HepG2 (cell line): ENCODE measurements around the gene FAM3A. TPM values are rescaled to one million over a fixed set of nuclear protein-coding genes. Genes with fewer than 3 reads are reported as not detected.

Experiments used
- ATAC-seq: fragments of 200-7000 bp; cut with Tn5 transposase; 3 replicates; pipeline ENCODE4 v1.9.1; 2020; ENCODE audit warnings: mild to moderate bottlenecking, moderate library complexity
- BruUV-seq: library from RNA; stranded (reverse); fragments of 400-500 nt; replicated peaks from 2 replicates; lab custom pipeline; 2021; lab: Mats Ljungman, UMichigan
- CTCF ChIA-PET: fragments of 300-600 bp; formaldehyde crosslinking; extraction: SDS; loops from one replicate; lab custom pipeline; 2021; ENCODE audit warnings: low total read pairs, inconsistent platforms, low intra/inter-chr PET ratio; lab: Yijun Ruan, JAX
- POLR2A ChIA-PET: fragments of 350-600 bp; sonication (Branson Sonifier 250); formaldehyde crosslinking; loops from one replicate; lab custom pipeline; 2020; ENCODE audit warnings: antibody characterized with exemption, inconsistent platforms; lab: Yijun Ruan, JAX
- DNase-seq: peaks from one replicate; pipeline ENCODE4 v3.0.0-alpha.2; 2015; ENCODE audit warnings: low spot score
- FAIRE-seq: peaks from 3 replicates; lab custom pipeline; 2011; peaks lifted over from hg19 to GRCh38; lab: Jason Lieb, UNC
- H2AFZ ChIP-seq: one replicate; pipeline ENCODE4 v1.6.1; 2011; ENCODE audit warnings: low read length, inconsistent platforms
- H3K27ac ChIP-seq: fragments of 300-600 bp; 3 replicates; pipeline ENCODE4 v1.8.0; 2011; ENCODE audit warnings: mixed run types, mild to moderate bottlenecking, mixed read lengths, low read length, inconsistent platforms; ENCODE audit not compliant: insufficient read depth; ENCODE audit errors: extremely low read length
- H3K27me3 ChIP-seq, 2 experiments: fragments of 200-600 bp in 1 of 2; 2 replicates in 1 of 2; 3 replicates in 1 of 2; pipeline versions ENCODE4 v1.6.0 to v1.8.0; 2011; ENCODE audit warnings: low read length in 2 of 2, mild to moderate bottlenecking in 2 of 2, moderate library complexity in 2 of 2, inconsistent platforms in 1 of 2; ENCODE audit not compliant: insufficient read depth in 2 of 2, control insufficient read depth in 1 of 2
- H3K36me3 ChIP-seq, 2 experiments: fragments of 200-600 bp in 1 of 2; replicated peaks in 1 of 2; 2 replicates in 1 of 2; 3 replicates in 1 of 2; pipeline versions ENCODE4 v1.5.1 to v1.8.0; 2011; ENCODE audit warnings: low read length in 2 of 2, inconsistent platforms in 1 of 2; ENCODE audit not compliant: insufficient read depth in 2 of 2, control insufficient read depth in 1 of 2
- H3K4me1 ChIP-seq: 2 replicates; pipeline ENCODE4 v1.5.1; 2012; ENCODE audit warnings: low read length, inconsistent platforms; ENCODE audit not compliant: insufficient read depth
- H3K4me2 ChIP-seq: 2 replicates; pipeline ENCODE4 v1.6.0; 2011; ENCODE audit warnings: low read depth, low read length, inconsistent platforms
- H3K4me3 ChIP-seq, 3 experiments: fragments of 200-600 bp in 1 of 3; sonication (generic), shearing (Covaris generic) in 1 of 3; replicated peaks in 1 of 3; 2 replicates each; pipeline ENCODE4 v1.5.1; 2011 to 2016; ENCODE audit warnings: low read length in 3 of 3, inconsistent platforms in 2 of 3, low read depth in 2 of 3, mild to moderate bottlenecking in 2 of 3, control low read depth in 1 of 3, mixed read lengths in 1 of 3; ENCODE audit not compliant: insufficient read depth in 1 of 3
- H3K79me2 ChIP-seq: one replicate; pipeline ENCODE4 v1.6.1; 2011; ENCODE audit warnings: low read length, inconsistent platforms; ENCODE audit not compliant: insufficient read depth
- H3K9ac ChIP-seq: 2 replicates; pipeline ENCODE4 v1.6.0; 2011; ENCODE audit warnings: mild to moderate bottlenecking, low read depth, low read length, inconsistent platforms; ENCODE audit not compliant: insufficient read depth
- H3K9me3 ChIP-seq: 2 replicates; pipeline ENCODE4 v1.5.1; 2012; ENCODE audit warnings: mild to moderate bottlenecking, low read length
- H4K20me1 ChIP-seq: 2 replicates; pipeline ENCODE4 v1.6.0; 2011; ENCODE audit warnings: inconsistent platforms, mild to moderate bottlenecking, low read length, moderate library complexity; ENCODE audit not compliant: insufficient read depth
- ARNT2 ChIP-seq: sonication (generic); formaldehyde crosslinking; IDR thresholded peaks from 2 replicates; pipeline ENCODE4 v1.8.0; 2022; ENCODE audit warnings: mild to moderate bottlenecking, low read depth, missing genetic modification reagents, moderate library complexity
- CBX1 ChIP-seq: IDR thresholded peaks from one replicate; pipeline ENCODE4 v1.6.1; 2016; ENCODE audit warnings: antibody characterized with exemption, low read depth
- DNMT1 ChIP-seq: sonication (generic); formaldehyde crosslinking; IDR thresholded peaks from 2 replicates; pipeline ENCODE4 v1.5.1; 2020; ENCODE audit warnings: mild to moderate bottlenecking, missing genetic modification reagents
- E2F2 ChIP-seq: sonication (generic); formaldehyde crosslinking; IDR thresholded peaks from 2 replicates; pipeline ENCODE4 v1.4.0; 2020; ENCODE audit warnings: missing genetic modification reagents, borderline replicate concordance
- FOSL1 ChIP-seq: sonication (generic); formaldehyde crosslinking; IDR thresholded peaks from 2 replicates; pipeline ENCODE4 v1.9.0; 2021; ENCODE audit warnings: missing genetic modification reagents, borderline replicate concordance
- FOXK1 ChIP-seq: sonication (generic); formaldehyde crosslinking; IDR thresholded peaks from 2 replicates; pipeline ENCODE4 v1.4.0; 2020; ENCODE audit warnings: low read depth, missing genetic modification reagents, borderline replicate concordance
- GABPA ChIP-seq, 2 experiments: IDR thresholded peaks; 2 replicates each; pipeline ENCODE4 v1.6.1; 2011 to 2016; ENCODE audit warnings: low read depth in 2 of 2, low read length in 1 of 2, missing biosample characterization in 1 of 2, missing genetic modification characterization in 1 of 2
- GABPB1 ChIP-seq: IDR thresholded peaks from 2 replicates; pipeline ENCODE4 v1.6.1; 2016; ENCODE audit warnings: mild to moderate bottlenecking, missing genetic modification reagents, moderate library complexity, missing compliant biosample characterization
- NFYC ChIP-seq: IDR thresholded peaks from 2 replicates; pipeline ENCODE4 v1.6.1; 2016; ENCODE audit warnings: missing genetic modification reagents, missing compliant biosample characterization
- ZC3H4 ChIP-seq: sonication (generic); formaldehyde crosslinking; IDR thresholded peaks from 2 replicates; pipeline ENCODE4 v1.4.0; 2020; ENCODE audit warnings: missing genetic modification reagents, borderline replicate concordance
- ZFX ChIP-seq: sonication (generic); formaldehyde crosslinking; IDR thresholded peaks from 2 replicates; pipeline ENCODE4 v1.4.0; 2020; ENCODE audit warnings: mild to moderate bottlenecking, low read depth, missing genetic modification reagents, moderate library complexity
- ZFY ChIP-seq: sonication (generic); formaldehyde crosslinking; IDR thresholded peaks from 2 replicates; pipeline ENCODE4 v1.4.0; 2020; ENCODE audit warnings: missing genetic modification reagents
- WGBS: methylation state at CpG from one replicate; pipeline ENCODE4 v1.1.6; 2017; ENCODE audit warnings: low lambda C conversion rate; 5-methylcytosine and 5-hydroxymethylcytosine counted together
- in situ Hi-C: cut with HindIII; loops from 2 replicates; pipeline ENCODE4 v1.10.0; 2017; ENCODE audit warnings: low pct_unique_long_range_greater_than_20kb; ENCODE audit not compliant: extremely low pct_ligation_motif_present
- intact Hi-C: fragments of 100-400 bp; cut with micrococcal nuclease; formaldehyde crosslinking; loops from one replicate; pipeline ENCODE4 v1.10.0; 2022; ENCODE audit not compliant: unreplicated experiment
- polyA plus RNA-seq, 8 experiments: library from polyadenylated mRNA; depleted of rRNA in 3 of 8; stranded (reverse) in 7 of 8; unstranded in 1 of 8; fragments of >200 nt; fragmentation: Illumina TruSeq in 4 of 8; extraction: Trizol in 4 of 8; gene quantifications; 2 replicates each; pipeline versions ENCODE4 v1.2.1 to v1.2.3, GENCODE V29; 2011 to 2016; ENCODE audit warnings: low read depth in 4 of 8, missing spikeins in 1 of 8, mixed read lengths in 1 of 8; ENCODE audit not compliant: insufficient read depth in 1 of 8
- total RNA-seq, 5 experiments: library from RNA; depleted of rRNA; stranded (reverse); fragments of >200 nt; fragmentation: Illumina TruSeq; extraction: Trizol; gene quantifications; 2 replicates each; pipeline ENCODE4 v1.2.3, GENCODE V29; 2016; ENCODE audit warnings: low read depth in 1 of 5
- TF ChIP-seq, protein P1 (sequence below): sonication (generic); formaldehyde crosslinking; conservative IDR thresholded peaks from 2 replicates; pipeline ENCODE4 v1.8.0; 2022; ENCODE audit warnings: mild to moderate bottlenecking, moderate library complexity, missing genetic modification reagents
- TF ChIP-seq, protein P2 (sequence below): sonication (generic); formaldehyde crosslinking; IDR thresholded peaks from 2 replicates; pipeline ENCODE4 v1.4.0; 2020; ENCODE audit warnings: missing genetic modification reagents

The FAM3A gene
- total and polyA plus RNA-seq, 2 of the 13 experiments (the other 11 are each of a cell fraction or from before 2014, with no cell fraction given): 11.2 to 22.7 TPM

DNA sequence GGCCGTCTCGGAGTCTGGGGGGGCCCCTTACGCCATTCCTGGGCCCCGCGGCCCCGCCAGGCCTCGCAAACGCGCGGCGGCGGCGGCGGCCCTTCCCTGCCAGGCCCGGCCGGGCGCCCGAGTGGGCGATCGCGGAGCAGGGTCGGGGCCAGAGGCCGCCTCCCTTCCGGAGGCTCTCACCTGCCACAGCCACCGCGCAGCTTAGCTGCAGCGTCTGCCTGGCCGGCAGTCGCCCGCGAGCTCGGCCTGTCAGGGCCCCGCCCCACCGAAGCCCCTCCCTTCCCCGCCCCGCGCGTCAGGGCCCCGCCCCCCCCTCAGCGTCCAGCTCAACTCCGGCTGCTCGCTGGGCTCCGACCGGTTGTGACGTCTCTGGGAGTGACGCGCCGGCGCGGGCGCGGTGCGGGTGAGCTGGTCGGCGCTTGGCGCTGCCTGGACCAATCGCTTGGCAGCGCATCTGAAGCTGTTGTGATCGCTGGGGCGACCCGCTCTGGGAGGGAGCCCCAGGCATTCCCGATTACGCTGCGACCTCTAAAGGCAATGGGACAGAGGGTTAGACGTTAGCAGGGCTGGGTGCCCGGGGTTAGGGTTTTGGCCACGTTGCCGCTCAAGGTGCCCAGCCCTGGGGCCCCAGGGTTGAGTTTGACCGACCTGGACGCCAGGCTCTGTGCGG, 25.5 kb downstream of the FAM3A start, which contains the start of gene SLC10A3 (continued):
- TF ChIP-seq ZFX (CRISPR knock-in tag): peak; percentile 65
- TF ChIP-seq DNMT1 (CRISPR knock-in tag): 0 out of 2 replicates have a peak, but pooled peaks have one; percentile 39
- peak; percentile 21; the same call in 1 of the 2 replicates for TF ChIP-seq FOXK1 (CRISPR knock-in tag)
- TF ChIP-seq GABPA (IDR thresholded peaks at IDR 0.05; ENCODE audit: low read depth, low read length): no peak
- peak; percentile 72 for TF ChIP-seq GABPA (CRISPR knock-in tag; IDR thresholded peaks at IDR 0.05; ENCODE audit: low read depth)
- TF ChIP-seq, protein P1, sequence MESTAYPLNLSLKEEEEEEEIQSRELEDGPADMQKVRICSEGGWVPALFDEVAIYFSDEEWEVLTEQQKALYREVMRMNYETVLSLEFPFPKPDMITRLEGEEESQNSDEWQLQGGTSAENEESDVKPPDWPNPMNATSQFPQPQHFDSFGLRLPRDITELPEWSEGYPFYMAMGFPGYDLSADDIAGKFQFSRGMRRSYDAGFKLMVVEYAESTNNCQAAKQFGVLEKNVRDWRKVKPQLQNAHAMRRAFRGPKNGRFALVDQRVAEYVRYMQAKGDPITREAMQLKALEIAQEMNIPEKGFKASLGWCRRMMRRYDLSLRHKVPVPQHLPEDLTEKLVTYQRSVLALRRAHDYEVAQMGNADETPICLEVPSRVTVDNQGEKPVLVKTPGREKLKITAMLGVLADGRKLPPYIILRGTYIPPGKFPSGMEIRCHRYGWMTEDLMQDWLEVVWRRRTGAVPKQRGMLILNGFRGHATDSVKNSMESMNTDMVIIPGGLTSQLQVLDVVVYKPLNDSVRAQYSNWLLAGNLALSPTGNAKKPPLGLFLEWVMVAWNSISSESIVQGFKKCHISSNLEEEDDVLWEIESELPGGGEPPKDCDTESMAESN: peak; percentile 21; the same call in 1 of the 2 replicates
- TF ChIP-seq ZFY (CRISPR knock-in tag): peak; percentile 68
- TF ChIP-seq GABPB1 (CRISPR knock-in tag): peak; percentile 86
- TF ChIP-seq NFYC (CRISPR knock-in tag): peak; percentile 62
- no peak for TF ChIP-seq ZC3H4 (CRISPR knock-in tag)
- 0 out of 2 replicates have a peak, but pooled peaks have one; percentile 9 for TF ChIP-seq ARNT2

- Histone ChIP-seq H3K4me3 (peak overlapping the region; percentile 50 to 78 (median 68); a peak in 5 of 6 replicates), H3K4me2 (peak overlapping the region; percentile 76), H3K4me1 (peaks cover 18% of the 10 kb centered on the region), H3K27me3 (no peaks in the 10 kb centered on the region), H4K20me1 (no peaks in the 10 kb centered on the region), H3K27ac (peak overlapping the region; percentile 40), H3K36me3 (no peaks in the 10 kb centered on the region), H3K9me3 (no peaks in the 10 kb centered on the region), H3K9ac (peak overlapping the region; percentile 77), H3K79me2 (no peaks in the 10 kb centered on the region), H2AFZ (no peak overlapping the region)
- no TSS peak for BruUV-seq
- WGBS: no CpG with 5 or more reads among the region's 19 CpGs
- POLR2A ChIA-PET: interaction anchor here (0.6 to 3.0 kb wide), 26 partner anchors 8 to 121 kb away, joined by 3 to 31 read pairs (median 4); partner anchors contain the start of genes ATP6AP1, DNASE1L1, EMD and FAM3A
- FAIRE-seq (no peak), ATAC-seq (peak; percentile 7), DNase-seq (no peak)
- in situ Hi-C loops (no loop called here), intact Hi-C loops (no loop called here)
- CTCF ChIA-PET: no interaction called here
- no peak for TF ChIP-seq CBX1
- TF ChIP-seq E2F2 (CRISPR knock-in tag): no peak
- TF ChIP-seq, protein P2, sequence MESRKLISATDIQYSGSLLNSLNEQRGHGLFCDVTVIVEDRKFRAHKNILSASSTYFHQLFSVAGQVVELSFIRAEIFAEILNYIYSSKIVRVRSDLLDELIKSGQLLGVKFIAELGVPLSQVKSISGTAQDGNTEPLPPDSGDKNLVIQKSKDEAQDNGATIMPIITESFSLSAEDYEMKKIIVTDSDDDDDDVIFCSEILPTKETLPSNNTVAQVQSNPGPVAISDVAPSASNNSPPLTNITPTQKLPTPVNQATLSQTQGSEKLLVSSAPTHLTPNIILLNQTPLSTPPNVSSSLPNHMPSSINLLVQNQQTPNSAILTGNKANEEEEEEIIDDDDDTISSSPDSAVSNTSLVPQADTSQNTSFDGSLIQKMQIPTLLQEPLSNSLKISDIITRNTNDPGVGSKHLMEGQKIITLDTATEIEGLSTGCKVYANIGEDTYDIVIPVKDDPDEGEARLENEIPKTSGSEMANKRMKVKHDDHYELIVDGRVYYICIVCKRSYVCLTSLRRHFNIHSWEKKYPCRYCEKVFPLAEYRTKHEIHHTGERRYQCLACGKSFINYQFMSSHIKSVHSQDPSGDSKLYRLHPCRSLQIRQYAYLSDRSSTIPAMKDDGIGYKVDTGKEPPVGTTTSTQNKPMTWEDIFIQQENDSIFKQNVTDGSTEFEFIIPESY (CRISPR knock-in tag): no peak
- TF ChIP-seq FOSL1 (CRISPR knock-in tag): no peak
- no peak for TF ChIP-seq ZC3H4 (CRISPR knock-in tag)
Measured at GRCh38 chrX:154490021-154490413, 26.0 kb downstream of the FAM3A start.
